IPS DF 19.7 (cell line): ENCODE data around the gene EGR1.

Source experiments
- DNase-seq: peaks from one replicate; pipeline ENCODE4 v3.0.0-alpha.2; 2013; ENCODE audit warnings: low read depth, low spot score

Gene EGR1

GRCh38 chr5:138453590-138453989 is 11.7 kb upstream of the EGR1 start:
- DNase-seq: no peak

DNA sequence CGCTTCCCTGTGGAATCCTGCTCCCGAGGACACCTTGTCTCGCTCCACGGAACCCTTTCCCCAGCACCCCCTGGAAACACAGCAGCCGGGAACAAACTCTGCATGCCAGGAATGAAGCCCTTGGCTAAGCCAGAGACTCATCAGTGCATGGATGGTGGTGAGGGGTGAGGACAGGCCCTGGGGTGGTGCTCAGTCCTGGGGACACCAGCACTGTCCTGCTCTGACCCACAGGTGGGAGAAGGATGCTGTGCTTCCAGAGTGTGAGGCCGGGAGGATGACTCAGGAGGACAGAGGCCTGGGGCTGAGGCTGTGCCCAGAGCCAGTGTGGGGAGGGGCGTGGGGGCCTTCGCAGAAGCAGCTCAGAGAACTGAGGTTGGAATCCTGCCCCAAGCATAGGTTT is 11.2 kb upstream of the EGR1 start:
- no peak for DNase-seq

- DNase-seq: no peak
Observed at GRCh38 chr5:138455232-138455930, 9.9 kb upstream of the EGR1 start.

DNA sequence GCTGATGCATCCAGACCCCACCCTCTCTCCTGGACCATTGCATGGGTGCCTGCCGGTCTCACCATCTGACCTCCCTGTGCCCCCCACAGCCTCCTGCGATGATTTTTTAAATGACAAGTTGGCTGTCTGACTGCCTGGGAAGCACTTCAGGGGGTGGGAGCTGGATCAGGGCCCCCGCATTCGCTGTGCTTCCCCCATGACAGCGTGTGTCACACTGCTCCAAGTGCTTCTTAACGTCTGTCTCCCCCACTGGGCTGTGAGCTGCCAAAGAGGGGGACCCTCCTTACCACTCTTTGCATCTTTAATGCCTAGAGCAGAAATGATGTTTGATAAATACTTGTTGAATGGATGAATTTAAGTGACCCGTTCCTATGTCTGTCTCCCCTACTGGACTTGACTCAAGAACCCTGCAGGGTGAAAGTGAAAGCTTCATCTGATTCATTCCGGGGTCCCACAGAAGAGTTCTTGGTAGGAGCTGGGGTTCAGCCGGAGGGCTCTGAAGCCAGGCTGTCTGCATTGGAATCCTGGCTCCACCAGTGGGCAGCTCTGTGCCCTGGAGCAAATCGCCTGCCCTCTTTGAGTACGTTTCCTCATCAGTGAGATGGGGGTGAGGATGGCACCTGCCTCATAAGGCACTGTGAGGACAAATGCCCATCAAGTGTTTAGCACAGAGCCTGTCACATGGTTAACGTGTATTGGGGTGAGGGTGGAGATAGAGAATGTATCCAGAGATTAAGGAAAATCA is 7.6 kb upstream of the EGR1 start:
- no peak for DNase-seq

- no peak for DNase-seq
Observed at GRCh38 chr5:138458384-138458783, 6.9 kb upstream of the EGR1 start.

- no peak for DNase-seq
Observed at GRCh38 chr5:138458856-138459255, 6.4 kb upstream of the EGR1 start.

GRCh38 chr5:138459311-138459933 is 5.9 kb upstream of the EGR1 start:
- DNase-seq: no peak

GRCh38 chr5:138460032-138460693 is 5.1 kb upstream of the EGR1 start:
- DNase-seq: no peak

DNA sequence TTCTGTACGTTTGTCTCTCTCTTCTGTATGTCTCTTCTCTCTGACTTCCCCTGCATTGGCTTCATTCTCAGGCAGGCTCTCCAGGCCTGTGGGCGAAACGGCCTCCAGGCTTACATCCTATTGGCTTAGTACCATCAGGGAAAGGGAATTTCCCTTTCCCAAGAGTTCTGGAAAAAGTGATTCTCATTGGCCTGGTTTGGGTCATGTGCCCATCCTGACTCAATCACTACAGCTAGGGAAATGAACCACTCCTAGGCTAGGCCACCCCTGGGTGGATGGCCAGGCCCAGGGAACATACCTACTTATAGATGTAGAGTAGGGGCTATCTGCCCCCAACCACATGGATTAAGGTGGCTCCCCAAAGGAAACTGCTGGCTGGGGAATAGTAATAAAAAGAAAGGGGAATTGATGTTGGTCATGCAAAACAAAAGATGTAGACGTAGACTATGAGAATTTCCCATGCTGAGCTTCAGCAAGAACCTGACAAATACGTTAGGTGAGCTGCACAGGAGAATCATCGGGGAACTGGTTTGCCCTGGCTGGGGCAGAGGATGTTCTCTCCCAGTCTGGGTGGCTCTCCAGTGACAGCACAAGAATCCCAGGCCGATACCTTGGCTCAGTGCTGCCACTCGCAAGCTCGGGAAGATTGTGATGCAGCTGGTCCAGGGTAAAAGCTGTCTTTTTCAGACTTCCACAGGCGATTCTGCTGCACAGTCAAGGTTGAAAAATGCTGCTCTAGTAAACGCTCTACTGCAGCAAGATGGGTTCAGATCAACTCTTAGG is 3.7 kb upstream of the EGR1 start:
- no peak for DNase-seq

DNA sequence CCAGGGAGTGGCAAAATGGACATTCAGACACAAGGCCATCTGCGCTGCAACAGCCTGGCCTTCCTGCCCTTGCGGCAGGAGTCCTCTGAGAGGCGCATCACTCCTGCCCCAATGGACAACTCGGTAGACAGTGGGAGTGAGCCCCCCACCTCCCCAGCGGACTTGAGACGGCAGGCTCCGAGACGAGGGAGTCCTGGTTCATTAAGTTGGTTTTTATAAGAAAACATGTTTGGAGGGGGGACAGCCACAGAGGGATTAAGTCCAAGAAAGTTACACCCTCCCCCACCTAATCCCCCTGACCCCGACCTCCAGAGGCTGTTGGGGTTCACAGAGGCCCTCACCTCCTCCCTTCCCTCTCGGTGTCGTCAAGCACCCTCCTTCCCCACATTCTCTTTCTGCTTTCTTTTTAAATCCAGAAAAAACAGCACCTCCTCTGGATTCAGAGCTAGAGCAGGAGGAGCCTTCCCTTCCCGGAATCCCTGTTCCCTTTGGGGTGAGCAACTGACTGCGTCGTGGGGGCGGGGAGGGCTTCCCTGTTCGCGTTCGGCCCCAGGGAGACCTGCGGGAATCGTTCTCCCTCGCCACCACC is 1.8 kb upstream of the EGR1 start:
- DNase-seq: no peak

GRCh38 chr5:138464008-138464387 is 1.3 kb upstream of the EGR1 start:
- peak; percentile 69 for DNase-seq

DNA sequence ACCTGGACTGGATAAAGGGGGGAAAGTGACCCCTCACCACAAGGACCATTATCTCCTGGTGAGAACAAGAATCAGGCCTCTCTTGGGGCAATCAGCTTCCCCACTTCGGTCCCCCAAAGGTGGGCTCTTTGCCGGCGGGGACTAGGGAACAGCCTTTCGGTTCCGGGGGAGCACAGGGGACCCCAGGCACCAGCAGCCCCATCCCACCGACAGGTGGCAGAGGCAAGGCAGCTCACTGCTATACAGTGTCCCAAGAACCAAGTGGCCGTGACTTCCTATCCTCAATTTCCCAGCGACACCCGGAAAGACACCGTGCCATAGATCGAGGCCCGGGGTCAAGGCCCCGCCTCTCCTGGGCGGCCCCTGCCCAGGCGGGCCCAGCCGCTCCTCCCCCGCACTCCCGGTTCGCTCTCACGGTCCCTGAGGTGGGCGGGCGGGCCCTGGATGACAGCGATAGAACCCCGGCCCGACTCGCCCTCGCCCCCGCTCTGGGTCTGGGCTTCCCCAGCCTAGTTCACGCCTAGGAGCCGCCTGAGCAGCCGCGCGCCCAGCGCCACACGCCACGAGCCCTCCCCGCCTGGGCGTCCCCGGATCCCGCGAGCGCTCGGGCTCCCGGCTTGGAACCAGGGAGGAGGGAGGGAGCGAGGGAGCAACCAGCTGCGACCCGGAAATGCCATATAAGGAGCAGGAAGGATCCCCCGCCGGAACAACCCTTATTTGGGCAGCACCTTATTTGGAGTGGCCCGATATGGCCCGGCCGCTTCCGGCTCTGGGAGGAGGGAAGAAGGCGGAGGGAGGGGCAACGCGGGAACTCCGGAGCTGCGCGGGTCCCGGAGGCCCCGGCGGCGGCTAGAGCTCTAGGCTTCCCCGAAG is 655 bp upstream of the EGR1 start:
- DNase-seq: peak; percentile 95

GRCh38 chr5:138466125-138466899 is 1.0 kb downstream of the EGR1 start:
- no peak for DNase-seq

DNA sequence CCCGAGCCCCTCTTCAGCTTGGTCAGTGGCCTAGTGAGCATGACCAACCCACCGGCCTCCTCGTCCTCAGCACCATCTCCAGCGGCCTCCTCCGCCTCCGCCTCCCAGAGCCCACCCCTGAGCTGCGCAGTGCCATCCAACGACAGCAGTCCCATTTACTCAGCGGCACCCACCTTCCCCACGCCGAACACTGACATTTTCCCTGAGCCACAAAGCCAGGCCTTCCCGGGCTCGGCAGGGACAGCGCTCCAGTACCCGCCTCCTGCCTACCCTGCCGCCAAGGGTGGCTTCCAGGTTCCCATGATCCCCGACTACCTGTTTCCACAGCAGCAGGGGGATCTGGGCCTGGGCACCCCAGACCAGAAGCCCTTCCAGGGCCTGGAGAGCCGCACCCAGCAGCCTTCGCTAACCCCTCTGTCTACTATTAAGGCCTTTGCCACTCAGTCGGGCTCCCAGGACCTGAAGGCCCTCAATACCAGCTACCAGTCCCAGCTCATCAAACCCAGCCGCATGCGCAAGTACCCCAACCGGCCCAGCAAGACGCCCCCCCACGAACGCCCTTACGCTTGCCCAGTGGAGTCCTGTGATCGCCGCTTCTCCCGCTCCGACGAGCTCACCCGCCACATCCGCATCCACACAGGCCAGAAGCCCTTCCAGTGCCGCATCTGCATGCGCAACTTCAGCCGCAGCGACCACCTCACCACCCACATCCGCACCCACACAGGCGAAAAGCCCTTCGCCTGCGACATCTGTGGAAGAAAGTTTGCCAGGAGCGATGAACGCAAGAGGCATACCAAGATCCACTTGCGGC is 1.8 kb downstream of the EGR1 start:
- DNase-seq: no peak

DNA sequence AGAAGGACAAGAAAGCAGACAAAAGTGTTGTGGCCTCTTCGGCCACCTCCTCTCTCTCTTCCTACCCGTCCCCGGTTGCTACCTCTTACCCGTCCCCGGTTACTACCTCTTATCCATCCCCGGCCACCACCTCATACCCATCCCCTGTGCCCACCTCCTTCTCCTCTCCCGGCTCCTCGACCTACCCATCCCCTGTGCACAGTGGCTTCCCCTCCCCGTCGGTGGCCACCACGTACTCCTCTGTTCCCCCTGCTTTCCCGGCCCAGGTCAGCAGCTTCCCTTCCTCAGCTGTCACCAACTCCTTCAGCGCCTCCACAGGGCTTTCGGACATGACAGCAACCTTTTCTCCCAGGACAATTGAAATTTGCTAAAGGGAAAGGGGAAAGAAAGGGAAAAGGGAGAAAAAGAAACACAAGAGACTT is 2.4 kb downstream of the EGR1 start:
- no peak for DNase-seq

GRCh38 chr5:138468133-138468965 is 3.1 kb downstream of the EGR1 start:
- DNase-seq: no peak

DNA sequence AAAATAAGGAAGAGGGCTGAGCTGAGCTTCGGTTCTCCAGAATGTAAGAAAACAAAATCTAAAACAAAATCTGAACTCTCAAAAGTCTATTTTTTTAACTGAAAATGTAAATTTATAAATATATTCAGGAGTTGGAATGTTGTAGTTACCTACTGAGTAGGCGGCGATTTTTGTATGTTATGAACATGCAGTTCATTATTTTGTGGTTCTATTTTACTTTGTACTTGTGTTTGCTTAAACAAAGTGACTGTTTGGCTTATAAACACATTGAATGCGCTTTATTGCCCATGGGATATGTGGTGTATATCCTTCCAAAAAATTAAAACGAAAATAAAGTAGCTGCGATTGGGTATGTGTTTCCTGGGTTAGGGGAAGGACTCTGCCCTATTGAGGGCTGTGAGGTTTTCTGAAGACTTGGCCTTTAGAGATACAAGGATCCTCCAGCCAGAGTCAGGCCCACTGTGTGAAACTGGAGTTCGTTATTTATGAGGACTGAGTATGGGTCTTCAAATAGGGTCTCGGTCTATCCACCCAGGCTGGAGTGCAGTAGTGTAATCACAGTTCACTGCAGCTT is 3.8 kb downstream of the EGR1 start:
- no peak for DNase-seq
